GM23338 (cell line): ENCODE data around the gene PCNX3. TPM values are rescaled to one million over a fixed set of nuclear protein-coding genes. Genes with fewer than 3 reads are reported as not detected.
A peak's percentile ranks its signal among the peaks of the same experiment; 100 is the strongest.

Experiments used
- ATAC-seq: fragments of 200-7000 bp; cut with Tn5 transposase; 3 replicates; pipeline ENCODE4 v1.9.1; 2020
- DNase-seq: peaks from one replicate; pipeline ENCODE4 v3.0.0-alpha.2; 2015; ENCODE audit warnings: low spot score
- H2AFZ ChIP-seq: fragments of 200-600 bp; sonication (generic); 2 replicates; pipeline ENCODE4 v1.8.0; 2016; ENCODE audit warnings: antibody characterized with exemption, mild to moderate bottlenecking, moderate library complexity
- H3F3A ChIP-seq: fragments of 200-600 bp; sonication (generic); replicated peaks from 2 replicates; pipeline ENCODE4 v1.8.0; 2017; ENCODE audit warnings: antibody characterized with exemption, mixed run types, low read depth
- H3K27ac ChIP-seq: fragments of 200-600 bp; sonication (generic); 2 replicates; pipeline ENCODE4 v1.6.1; 2016; ENCODE audit warnings: low read depth
- H3K27me3 ChIP-seq: fragments of 200-600 bp; sonication (generic); 2 replicates; pipeline ENCODE4 v1.8.0; 2016; ENCODE audit warnings: mild to moderate bottlenecking, mixed run types, moderate library complexity; ENCODE audit not compliant: insufficient read depth
- H3K36me3 ChIP-seq: fragments of 200-600 bp; sonication (generic); 2 replicates; pipeline ENCODE4 v1.8.0; 2016; ENCODE audit warnings: mild to moderate bottlenecking; ENCODE audit not compliant: insufficient read depth
- H3K4me1 ChIP-seq: fragments of 200-600 bp; sonication (generic); 2 replicates; pipeline ENCODE4 v1.8.0; 2016; ENCODE audit warnings: mild to moderate bottlenecking, moderate library complexity; ENCODE audit not compliant: insufficient read depth
- H3K4me2 ChIP-seq: fragments of 200-600 bp; sonication (generic); 2 replicates; pipeline ENCODE4 v1.7.1; 2017; ENCODE audit warnings: mixed run types
- H3K4me3 ChIP-seq: fragments of 200-600 bp; sonication (generic); 2 replicates; pipeline ENCODE4 v1.6.1; 2016; ENCODE audit warnings: mixed run types
- H3K79me2 ChIP-seq: fragments of 200-600 bp; sonication (generic); replicated peaks from 2 replicates; pipeline ENCODE4 v1.8.0; 2017; ENCODE audit warnings: mild to moderate bottlenecking; ENCODE audit not compliant: insufficient read depth
- H3K9me2 ChIP-seq: fragments of 200-600 bp; sonication (generic); 2 replicates; pipeline ENCODE4 v1.8.0; 2017; ENCODE audit not compliant: insufficient read depth
- H4K20me1 ChIP-seq: fragments of 200-600 bp; sonication (generic); replicated peaks from 2 replicates; pipeline ENCODE4 v1.8.0; 2017; ENCODE audit warnings: mild to moderate bottlenecking; ENCODE audit not compliant: insufficient read depth
- H3K27ac Mint-ChIP-seq: 2 replicates; pipeline ENCODE4 v1.8.0; 2020; ENCODE audit warnings: inconsistent platforms, mild to moderate bottlenecking, moderate library complexity, mixed read lengths
- H3K27me3 Mint-ChIP-seq: 3 replicates; pipeline ENCODE4 v1.8.0; 2022; ENCODE audit warnings: low read depth, mild to moderate bottlenecking, moderate library complexity, mixed read lengths, inconsistent platforms; ENCODE audit not compliant: insufficient read depth, poor library complexity
- H3K36me3 Mint-ChIP-seq: 3 replicates; pipeline ENCODE4 v1.8.0; 2021; ENCODE audit warnings: low read depth, mild to moderate bottlenecking, inconsistent platforms, moderate library complexity, mixed read lengths
- H3K4me1 Mint-ChIP-seq: 3 replicates; pipeline ENCODE4 v1.8.0; 2020; ENCODE audit warnings: mild to moderate bottlenecking, inconsistent platforms, mixed read lengths
- H3K4me3 Mint-ChIP-seq: 3 replicates; pipeline ENCODE4 v1.8.0; 2021; ENCODE audit warnings: moderate library complexity, mild to moderate bottlenecking, inconsistent platforms, mixed read lengths
- H3K9me3 Mint-ChIP-seq: 3 replicates; pipeline ENCODE4 v1.8.0; 2020; ENCODE audit warnings: moderate library complexity, mild to moderate bottlenecking, inconsistent platforms, mixed read lengths
- CTCF ChIP-seq, 2 experiments: fragments of 200-600 bp in 1 of 2; sonication (generic) in 1 of 2; conservative IDR thresholded peaks; 2 replicates each; pipeline versions ENCODE4 v1.5.1 to v1.6.1; 2016 to 2017; ENCODE audit warnings: antibody characterized with exemption in 2 of 2, low read depth in 2 of 2, mild to moderate bottlenecking in 2 of 2, moderate library complexity in 1 of 2
- ETS1 ChIP-seq: IDR thresholded peaks from 2 replicates; pipeline ENCODE4 v1.6.1; 2016; ENCODE audit warnings: antibody characterized with exemption
- EZH2 ChIP-seq: fragments of 200-600 bp; sonication (generic); IDR thresholded peaks from one replicate; pipeline ENCODE4 v1.8.0; 2017; ENCODE audit warnings: antibody characterized with exemption, mild to moderate bottlenecking, low read depth; ENCODE audit not compliant: unreplicated experiment
- NANOG ChIP-seq: IDR thresholded peaks from 2 replicates; pipeline ENCODE4 v1.6.1; 2016; ENCODE audit warnings: antibody characterized with exemption, borderline replicate concordance
- POLR2AphosphoS5 ChIP-seq: IDR thresholded peaks from 2 replicates; pipeline ENCODE4 v1.6.1; 2016; ENCODE audit warnings: antibody characterized with exemption, low read depth
- REST ChIP-seq: IDR thresholded peaks from one replicate; pipeline ENCODE4 v1.6.1; 2018; ENCODE audit warnings: antibody characterized with exemption; ENCODE audit not compliant: unreplicated experiment
- STAT1 ChIP-seq: IDR thresholded peaks from one replicate; pipeline ENCODE4 v1.6.1; 2016; ENCODE audit warnings: antibody characterized with exemption; ENCODE audit not compliant: unreplicated experiment
- ZNF114 ChIP-seq: fragments of 250-450 bp; sonication (Bioruptor Pico); IDR thresholded peaks from 2 replicates; pipeline ENCODE4 v1.5.0; 2020; ENCODE audit warnings: mild to moderate bottlenecking, moderate library complexity
- polyA plus RNA-seq: library from polyadenylated mRNA; unstranded; fragments of >200 nt; fragmentation: Nextera tagmentation; extraction: Ambion mirVana; gene quantifications from 2 replicates; pipeline ENCODE4 v1.2.1, GENCODE V29; 2016
- total RNA-seq: library from RNA; depleted of rRNA; stranded (reverse); fragments of >200 nt; shearing (Covaris generic); gene quantifications from 2 replicates; pipeline ENCODE4 v1.2.3, GENCODE V29; 2014

The PCNX3 gene
- total and polyA plus RNA-seq, 2 experiments from 2014 or later: 8.7 to 52.2 TPM

- Histone ChIP-seq H3K9me2 (no peaks in the 10 kb centered on the region), H3K79me2 (peaks cover 8% of the 10 kb centered on the region), H3K27ac (no peak overlapping the region), H3K4me1 (peaks cover 23% of the 10 kb centered on the region), H4K20me1 (peaks cover 10% of the 10 kb centered on the region), H3K4me2 (peak overlapping the region; percentile 82), H2AFZ (no peak overlapping the region), H3K36me3 (no peaks in the 10 kb centered on the region), H3K27me3 (peaks cover 43% of the 10 kb centered on the region), H3K4me3 (peak overlapping the region; percentile 57), H3F3A (peaks cover 32% of the 10 kb centered on the region)
- Mint-ChIP-seq H3K27ac (no peak overlapping the region), H3K4me1 (peaks cover 45% of the 10 kb centered on the region), H3K36me3 (peaks cover 9% of the 10 kb centered on the region), H3K9me3 (no peaks in the 10 kb centered on the region), H3K27me3 (peaks cover 47% of the 10 kb centered on the region), H3K4me3 (peak overlapping the region; percentile 77)
- ATAC-seq: no peak
- TF ChIP-seq ZNF114 (CRISPR knock-in tag) (no peak), EZH2 (peak; percentile 50), REST (no peak)
- peak; percentile 43 for DNase-seq
Measured at GRCh38 chr11:65574811-65575567, 40.6 kb upstream of the PCNX3 start.

- Histone ChIP-seq H3K4me2 (peak within 1 kb of the TSS; percentile 82), H3K4me1 (peaks cover 23% of the 10 kb centered on the region), H3K27ac (no peak within 1 kb of the TSS), H3K4me3 (peak within 1 kb of the TSS; percentile 57), H4K20me1 (peaks cover 10% of the 10 kb centered on the region), H3K9me2 (no peaks in the 10 kb centered on the region), H2AFZ (peak within 1 kb of the TSS; percentile 85; the same call in 1 of the 2 replicates), H3K27me3 (peaks cover 43% of the 10 kb centered on the region), H3K36me3 (no peaks in the 10 kb centered on the region), H3K79me2 (peaks cover 5% of the 10 kb centered on the region), H3F3A (peaks cover 32% of the 10 kb centered on the region)
- Mint-ChIP-seq H3K27ac (no peak within 1 kb of the TSS), H3K9me3 (no peaks in the 10 kb centered on the region), H3K4me3 (peak within 1 kb of the TSS; percentile 77), H3K36me3 (peaks cover 9% of the 10 kb centered on the region), H3K4me1 (peaks cover 42% of the 10 kb centered on the region), H3K27me3 (peaks cover 43% of the 10 kb centered on the region)
- DNase-seq (peak; percentile 63), ATAC-seq (peak; percentile 2; the same call in 2 of the 3 replicates)
- TF ChIP-seq POLR2AphosphoS5: no peak
- no peak for TF ChIP-seq ZNF114 (CRISPR knock-in tag)
- TF ChIP-seq CTCF (conservative IDR thresholded peaks at IDR 0.05; ENCODE audit: low read depth in 2 of 2): no peak
- TF ChIP-seq EZH2: no peak
- TF ChIP-seq NANOG: no peak
- TF ChIP-seq STAT1: no peak
- TF ChIP-seq ETS1: no peak
Measured at GRCh38 chr11:65575568-65576231, 39.9 kb upstream of the PCNX3 start, which contains the start of gene EHBP1L1. Gene EHBP1L1, plus strand, starts transcription at chr11:65576053. Its CDS starts 250 bp downstream, at chr11:65576303.
